GM12801 (cell line): ENCODE results near the gene KLHL35.

ENCODE experiments used
- TF ChIP-seq, protein P1 (sequence below): IDR thresholded peaks from one replicate; pipeline ENCODE4 v1.5.1; 2011; ENCODE audit warnings: control low read depth; ENCODE audit not compliant: insufficient read length; ENCODE audit errors: extremely low read depth

The KLHL35 gene

DNA sequence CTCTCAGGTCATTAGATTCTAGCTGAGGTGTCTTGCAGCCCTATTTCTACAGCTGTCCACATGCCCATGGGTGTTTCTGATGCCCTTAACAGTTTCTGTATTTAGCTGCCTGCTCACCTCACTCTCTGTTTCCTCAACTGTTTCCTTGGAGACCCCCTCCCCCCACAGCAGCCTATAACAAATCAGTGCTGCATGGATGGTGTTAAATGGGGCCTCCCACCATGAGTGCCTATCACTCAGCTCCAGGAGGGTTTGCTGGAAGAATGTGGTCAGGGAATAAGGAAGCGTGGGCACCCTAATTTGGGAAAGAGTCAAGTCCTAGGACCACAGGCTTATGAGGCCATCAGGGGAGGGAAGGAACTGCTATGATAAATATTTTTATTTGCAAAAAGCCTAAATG is 8.6 kb downstream of the KLHL35 start:
- TF ChIP-seq, protein P1, sequence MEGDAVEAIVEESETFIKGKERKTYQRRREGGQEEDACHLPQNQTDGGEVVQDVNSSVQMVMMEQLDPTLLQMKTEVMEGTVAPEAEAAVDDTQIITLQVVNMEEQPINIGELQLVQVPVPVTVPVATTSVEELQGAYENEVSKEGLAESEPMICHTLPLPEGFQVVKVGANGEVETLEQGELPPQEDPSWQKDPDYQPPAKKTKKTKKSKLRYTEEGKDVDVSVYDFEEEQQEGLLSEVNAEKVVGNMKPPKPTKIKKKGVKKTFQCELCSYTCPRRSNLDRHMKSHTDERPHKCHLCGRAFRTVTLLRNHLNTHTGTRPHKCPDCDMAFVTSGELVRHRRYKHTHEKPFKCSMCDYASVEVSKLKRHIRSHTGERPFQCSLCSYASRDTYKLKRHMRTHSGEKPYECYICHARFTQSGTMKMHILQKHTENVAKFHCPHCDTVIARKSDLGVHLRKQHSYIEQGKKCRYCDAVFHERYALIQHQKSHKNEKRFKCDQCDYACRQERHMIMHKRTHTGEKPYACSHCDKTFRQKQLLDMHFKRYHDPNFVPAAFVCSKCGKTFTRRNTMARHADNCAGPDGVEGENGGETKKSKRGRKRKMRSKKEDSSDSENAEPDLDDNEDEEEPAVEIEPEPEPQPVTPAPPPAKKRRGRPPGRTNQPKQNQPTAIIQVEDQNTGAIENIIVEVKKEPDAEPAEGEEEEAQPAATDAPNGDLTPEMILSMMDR: no peak

DNA sequence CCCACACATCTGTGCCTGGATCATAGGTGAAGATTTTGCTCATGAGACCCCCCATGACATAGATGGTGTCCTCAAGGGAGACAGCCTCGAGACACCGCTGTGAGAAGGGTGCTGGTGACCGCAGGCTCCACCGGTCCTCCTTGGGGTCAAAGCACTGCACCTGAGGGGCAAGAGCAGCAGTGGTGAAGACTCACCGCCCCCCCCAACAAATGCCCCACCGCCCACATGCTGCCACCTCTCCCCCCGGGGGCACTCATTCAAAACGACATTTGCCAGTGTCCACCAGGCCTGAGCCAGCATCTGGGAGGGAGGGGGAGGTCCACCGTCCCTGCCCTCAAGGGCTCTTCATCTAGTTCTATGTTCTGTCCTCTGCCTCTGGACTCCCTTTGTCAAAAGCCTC is 9.3 kb downstream of the KLHL35 start:
- TF ChIP-seq, protein P1: no peak

GRCh38 chr11:75422248-75423231 is 10.5 kb downstream of the KLHL35 start:
- TF ChIP-seq, protein P1: no peak

GRCh38 chr11:75421902-75422247 is 11.1 kb downstream of the KLHL35 start:
- TF ChIP-seq, protein P1: no peak

DNA sequence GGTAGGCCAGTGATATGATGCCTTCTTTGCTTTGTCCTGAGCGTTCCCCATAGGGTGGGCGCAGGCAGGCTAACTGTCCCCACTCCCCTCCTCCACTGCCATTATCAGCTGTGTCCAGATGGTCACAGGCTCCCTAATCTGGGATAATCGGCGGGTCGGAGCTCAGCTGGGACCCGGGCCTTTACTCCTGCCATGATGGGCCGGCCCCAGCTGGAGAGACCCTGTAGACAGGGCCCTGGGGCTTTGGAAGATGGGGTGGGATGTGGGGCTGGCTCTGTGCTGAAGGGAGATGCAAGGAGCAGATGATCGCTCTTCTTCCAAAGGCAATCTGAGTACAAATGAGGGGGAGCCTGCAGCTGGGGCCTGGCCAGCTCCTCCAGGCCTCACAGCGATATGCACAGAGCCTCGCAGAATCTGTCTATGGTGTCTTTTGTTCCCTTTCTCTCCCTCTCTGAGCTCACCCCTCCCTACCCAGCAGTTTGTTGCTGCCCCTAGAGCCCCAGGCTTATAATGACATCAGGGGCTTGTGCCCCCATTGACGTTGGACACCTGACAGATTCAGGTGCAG is 11.9 kb downstream of the KLHL35 start:
- TF ChIP-seq, protein P1: no peak

DNA sequence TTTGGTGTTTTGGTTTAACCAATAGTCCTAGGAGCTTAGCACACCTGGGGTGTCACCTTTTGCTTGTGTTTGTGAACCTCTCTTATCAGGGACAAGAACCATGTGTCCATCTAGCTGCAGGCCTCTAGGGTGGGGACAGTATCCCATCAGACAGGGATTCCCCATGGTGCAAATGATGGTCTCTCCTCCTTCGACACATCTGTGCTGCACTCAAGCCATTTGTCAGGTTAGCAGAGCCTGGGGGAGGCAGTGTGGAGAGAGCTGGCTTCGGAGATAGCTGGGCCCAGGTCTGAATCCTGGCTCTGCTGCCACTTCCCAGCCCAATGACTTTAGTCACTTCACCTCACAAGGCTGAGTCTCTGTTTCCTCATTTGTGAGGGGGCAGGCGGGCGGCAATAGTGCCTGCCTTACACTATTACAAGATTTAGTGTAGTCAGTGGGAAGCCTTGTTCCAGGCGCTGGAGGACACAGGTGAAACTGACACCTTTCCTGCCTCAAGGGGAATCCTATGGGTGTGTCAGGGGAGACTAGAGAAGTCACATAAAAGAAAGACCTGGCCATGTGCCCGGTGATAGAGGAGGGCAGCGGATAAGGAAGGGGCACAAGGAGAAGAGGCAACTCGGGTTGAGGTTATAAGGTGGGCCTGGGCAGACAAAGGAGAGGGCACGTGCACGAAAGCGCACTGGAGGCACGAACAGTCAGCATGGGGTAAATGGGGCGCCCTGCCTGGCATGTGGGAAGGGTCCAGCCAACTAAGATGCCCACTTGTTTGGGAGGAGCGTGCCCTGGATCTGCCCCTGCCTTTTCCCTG is 12.6 kb downstream of the KLHL35 start:
- TF ChIP-seq, protein P1: no peak

GRCh38 chr11:75413864-75414263 is 19.1 kb downstream of the KLHL35 start:
- TF ChIP-seq, protein P1: no peak
